Calu3 (cell line): ENCODE measurements around the gene KHK. TPM values are rescaled to one million over a fixed set of nuclear protein-coding genes. Genes with fewer than 3 reads are reported as not detected.

Source experiments
- BruUV-seq: library from RNA; stranded (reverse); fragments of 400-500 nt; replicated peaks from 2 replicates; lab custom pipeline; 2021; lab: Mats Ljungman, UMichigan
- CTCF ChIA-PET: fragments of 300-600 bp; sonication (Branson Sonifier 250); formaldehyde crosslinking; loops from one replicate; lab custom pipeline; 2022; ENCODE audit warnings: antibody characterized with exemption; lab: Charles Lee
- DNase-seq: peaks from one replicate; pipeline ENCODE4 v3.0.0; 2022
- H3K27ac Mint-ChIP-seq: one replicate; pipeline ENCODE4 v1.8.0; 2022; ENCODE audit warnings: mixed read lengths; ENCODE audit not compliant: unreplicated experiment
- H3K27me3 Mint-ChIP-seq: one replicate; pipeline ENCODE4 v1.8.0; 2022; ENCODE audit warnings: mixed read lengths; ENCODE audit not compliant: unreplicated experiment
- H3K36me3 Mint-ChIP-seq: one replicate; pipeline ENCODE4 v1.8.0; 2022; ENCODE audit warnings: mild to moderate bottlenecking, moderate library complexity, mixed read lengths; ENCODE audit not compliant: insufficient read depth, unreplicated experiment
- H3K4me1 Mint-ChIP-seq: one replicate; pipeline ENCODE4 v1.8.0; 2022; ENCODE audit warnings: mild to moderate bottlenecking, low read depth, mixed read lengths; ENCODE audit not compliant: unreplicated experiment
- H3K4me3 Mint-ChIP-seq: one replicate; pipeline ENCODE4 v1.8.0; 2022; ENCODE audit warnings: mild to moderate bottlenecking, low read depth, moderate library complexity, mixed read lengths; ENCODE audit not compliant: unreplicated experiment
- H3K9me3 Mint-ChIP-seq: one replicate; pipeline ENCODE4 v1.8.0; 2022; ENCODE audit warnings: low read depth, mixed read lengths; ENCODE audit not compliant: unreplicated experiment
- CTCF ChIP-seq: fragments of 200-600 bp; IDR thresholded peaks from one replicate; pipeline ENCODE4 v1.8.0; 2022; ENCODE audit warnings: antibody characterized with exemption; ENCODE audit not compliant: unreplicated experiment
- intact Hi-C: fragments of 100-400 bp; cut with micrococcal nuclease; formaldehyde crosslinking; loops from one replicate; pipeline ENCODE4 v1.10.0; 2022; ENCODE audit not compliant: unreplicated experiment
- total RNA-seq: library from RNA; stranded (reverse); gene quantifications from 2 replicates; pipeline ENCODE4 v1.2.3, GENCODE V29; 2022

The KHK gene
- total RNA-seq, 1 experiment from 2014 or later: 4.2 TPM

GRCh38 chr2:27100036-27100435, 13.5 kb downstream of the KHK start:
- H3K4me1 Mint-ChIP-seq: no peaks in the 10 kb centered on the region
- H3K36me3 Mint-ChIP-seq: no peaks in the 10 kb centered on the region
- no peaks in the 10 kb centered on the region for H3K27me3 Mint-ChIP-seq
- H3K27ac Mint-ChIP-seq: no peak overlapping the region
- no peak overlapping the region for H3K4me3 Mint-ChIP-seq
- no peaks in the 10 kb centered on the region for H3K9me3 Mint-ChIP-seq
- no TSS peak for BruUV-seq
- CTCF ChIA-PET: interaction anchor here (1.7 to 2.3 kb wide), 2 partner anchors 91 to 180 kb away, joined by 11 read pairs; no protein-coding TSS in a partner anchor
- intact Hi-C loops: no loop called here
- TF ChIP-seq CTCF: no peak
- DNase-seq: no peak

- DNase-seq: no peak
- no peaks in the 10 kb centered on the region for H3K9me3 Mint-ChIP-seq
- no peak overlapping the region for H3K27ac Mint-ChIP-seq
- intact Hi-C loops: no loop called here
- H3K4me1 Mint-ChIP-seq: no peaks in the 10 kb centered on the region
- BruUV-seq: no TSS peak
- H3K36me3 Mint-ChIP-seq: no peaks in the 10 kb centered on the region
- H3K27me3 Mint-ChIP-seq: no peaks in the 10 kb centered on the region
- H3K4me3 Mint-ChIP-seq: no peak overlapping the region
- no peak for TF ChIP-seq CTCF
- CTCF ChIA-PET: no interaction called here
Measured at GRCh38 chr2:27102329-27102728, 15.8 kb downstream of the KHK start.

GRCh38 chr2:27105981-27106380, 19.4 kb downstream of the KHK start:
- Mint-ChIP-seq H3K9me3 (no peaks in the 10 kb centered on the region), H3K27ac (no peak overlapping the region), H3K4me1 (no peaks in the 10 kb centered on the region), H3K4me3 (no peak overlapping the region), H3K27me3 (no peaks in the 10 kb centered on the region), H3K36me3 (no peaks in the 10 kb centered on the region)
- no TSS peak for BruUV-seq
- intact Hi-C loops: no loop called here
- no peak for DNase-seq
- CTCF ChIA-PET: interaction anchor here (0.6 kb wide), 1 partner anchor 1248 kb away, joined by 5 read pairs; no protein-coding TSS in a partner anchor
- TF ChIP-seq CTCF: no peak

GRCh38 chr2:27108221-27108620, 21.6 kb downstream of the KHK start:
- CTCF ChIA-PET: interaction anchor here (0.6 to 0.8 kb wide), 2 partner anchors 26 to 172 kb away, joined by 3 to 6 read pairs; partner anchors contain the start of gene PREB
- no peak overlapping the region for H3K4me3 Mint-ChIP-seq

More at GRCh38 chr2:27108221-27108620, 21.6 kb downstream of the KHK start:
- Mint-ChIP-seq H3K36me3 (no peaks in the 10 kb centered on the region), H3K9me3 (no peaks in the 10 kb centered on the region), H3K27ac (no peak overlapping the region), H3K4me1 (no peaks in the 10 kb centered on the region), H3K27me3 (no peaks in the 10 kb centered on the region)
- no TSS peak for BruUV-seq
- no peak for DNase-seq
- TF ChIP-seq CTCF: no peak
- intact Hi-C loops: no loop called here
